HuH-7.5 (cell line): ENCODE measurements around the gene DPP8.
A peak's percentile ranks its signal among the peaks of the same experiment; 100 is the strongest.

Experiments
- DNase-seq: peaks from one replicate; pipeline ENCODE4 v3.0.0; 2011; ENCODE audit warnings: low spot score

Gene DPP8

DNA sequence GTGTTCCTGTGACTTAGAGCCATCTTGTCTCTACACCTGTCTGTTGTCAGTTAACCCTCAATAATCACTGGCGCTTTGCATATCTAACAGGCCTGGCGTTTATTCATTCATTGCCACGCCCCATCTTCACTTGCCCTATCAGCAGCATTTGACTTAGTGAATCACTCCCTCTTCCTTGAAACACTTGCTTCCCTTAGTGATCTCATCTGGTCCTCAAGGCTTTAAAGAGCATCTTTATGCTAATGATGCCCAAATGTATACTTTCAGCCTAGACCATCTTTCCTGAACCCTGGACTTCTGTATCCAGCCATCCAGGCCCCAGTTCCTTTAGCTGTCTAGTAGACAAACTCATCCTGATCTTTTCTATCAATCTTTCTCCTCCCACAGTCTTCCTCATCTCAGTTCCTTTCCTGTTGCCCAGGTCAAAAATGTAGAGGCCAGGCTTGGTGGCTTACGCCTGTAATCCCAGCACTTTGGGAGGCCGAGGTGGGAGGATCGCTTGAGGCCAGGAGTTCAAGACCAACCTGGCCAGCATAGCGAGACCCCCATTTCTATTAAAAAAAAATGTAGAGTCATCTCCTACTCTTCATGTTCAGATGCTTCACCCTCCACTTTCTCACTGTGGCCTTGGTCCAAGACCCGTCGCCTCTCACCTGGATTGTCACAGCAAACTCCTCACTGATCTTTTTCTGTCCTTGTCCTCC lies 93.4 kb downstream of the DPP8 start:
- DNase-seq, result no peak

GRCh38 chr15:65423150-65423975 lies 94.1 kb downstream of the DPP8 start:
- no peak for DNase-seq

DNA sequence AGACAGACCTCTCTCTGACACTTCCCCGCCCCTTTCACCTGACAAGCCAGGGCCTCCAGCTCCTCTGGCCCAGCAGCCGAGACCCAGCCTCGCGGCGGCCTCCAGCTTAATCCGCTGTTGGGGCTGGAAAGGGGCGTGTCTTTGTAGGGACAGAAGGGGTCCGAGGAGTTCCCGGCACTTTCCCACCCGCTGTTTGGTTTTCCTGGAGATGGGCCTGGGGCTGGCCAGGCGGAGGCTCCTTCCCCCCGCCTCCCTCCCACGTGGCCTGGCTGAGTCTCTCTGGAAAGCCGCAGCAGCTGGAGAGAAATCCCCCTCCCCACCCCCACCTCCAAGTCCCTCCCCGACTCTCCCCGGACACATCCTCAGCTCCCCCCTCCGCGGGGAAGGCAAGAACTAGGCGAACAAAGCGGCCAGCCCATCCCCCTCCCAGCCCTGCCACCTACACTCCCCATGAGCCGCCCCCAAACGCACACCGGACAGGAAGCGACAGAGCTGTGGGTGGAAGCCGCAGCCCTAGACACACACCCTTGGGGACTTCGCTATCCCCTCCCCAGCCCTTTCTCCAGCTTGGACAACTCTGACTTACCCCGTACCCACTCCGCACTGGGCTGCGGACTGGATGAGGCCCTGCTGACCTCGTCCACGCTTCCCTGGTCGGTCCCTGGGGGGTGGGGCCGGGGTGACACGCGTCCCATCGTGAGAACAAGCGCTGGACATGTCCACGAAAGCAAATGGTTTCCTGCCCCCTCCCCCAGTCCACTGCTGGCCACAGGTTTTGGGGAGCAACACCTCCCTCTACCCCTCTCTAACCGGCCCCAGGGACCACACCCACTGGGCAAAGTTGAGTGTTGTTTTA lies 95.9 kb downstream of the DPP8 start:
- no peak for DNase-seq

DNA sequence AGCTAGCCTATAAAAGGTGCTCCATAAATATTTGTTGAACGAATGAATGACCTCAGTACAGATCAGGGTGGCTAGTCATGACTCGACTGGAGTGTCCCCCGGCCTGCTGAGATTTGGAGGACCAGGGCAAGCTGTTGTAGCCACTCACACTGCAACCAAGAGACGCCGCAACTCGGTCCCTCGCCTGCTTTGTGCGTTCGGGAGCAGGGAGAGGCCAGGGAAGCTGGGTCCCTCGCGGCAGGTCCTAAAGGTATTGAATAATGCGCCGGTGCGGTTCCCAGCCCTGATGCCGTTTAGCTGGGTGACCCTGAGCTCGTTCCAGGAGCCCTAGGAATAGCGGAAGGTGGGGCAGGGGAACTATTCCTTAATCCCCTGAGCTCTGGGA lies 96.5 kb downstream of the DPP8 start:
- no peak for DNase-seq

GRCh38 chr15:65418596-65418995 lies 98.9 kb downstream of the DPP8 start:
- DNase-seq, result no peak

DNA sequence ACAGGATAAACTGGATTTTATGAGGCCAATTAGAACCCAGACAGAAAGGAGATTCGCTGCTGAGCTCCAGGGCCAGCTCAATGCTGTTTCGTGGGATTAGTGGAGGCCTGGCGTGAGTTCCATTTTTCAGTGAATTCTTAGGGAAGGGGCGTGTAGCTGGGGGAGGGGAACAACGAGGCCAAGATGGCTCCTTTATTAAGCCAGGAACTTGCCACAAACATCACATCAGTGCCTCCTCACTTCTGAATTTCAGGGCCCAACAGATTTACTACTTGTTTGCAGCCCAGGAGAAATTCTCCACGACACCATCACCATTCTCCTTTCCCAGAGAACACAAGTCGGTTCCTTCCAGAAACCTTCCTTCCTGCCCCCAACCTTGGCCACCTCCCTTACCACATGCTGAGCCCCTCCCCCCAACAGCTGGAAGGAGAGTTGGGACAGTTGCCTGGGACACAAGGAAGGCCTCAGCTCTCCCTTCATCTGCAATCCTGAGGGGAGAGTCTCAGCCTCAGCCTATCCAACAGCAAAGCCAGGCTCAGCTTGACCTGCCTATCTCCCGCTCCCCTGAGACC lies 100.6 kb downstream of the DPP8 start:
- DNase-seq, result no peak

DNA sequence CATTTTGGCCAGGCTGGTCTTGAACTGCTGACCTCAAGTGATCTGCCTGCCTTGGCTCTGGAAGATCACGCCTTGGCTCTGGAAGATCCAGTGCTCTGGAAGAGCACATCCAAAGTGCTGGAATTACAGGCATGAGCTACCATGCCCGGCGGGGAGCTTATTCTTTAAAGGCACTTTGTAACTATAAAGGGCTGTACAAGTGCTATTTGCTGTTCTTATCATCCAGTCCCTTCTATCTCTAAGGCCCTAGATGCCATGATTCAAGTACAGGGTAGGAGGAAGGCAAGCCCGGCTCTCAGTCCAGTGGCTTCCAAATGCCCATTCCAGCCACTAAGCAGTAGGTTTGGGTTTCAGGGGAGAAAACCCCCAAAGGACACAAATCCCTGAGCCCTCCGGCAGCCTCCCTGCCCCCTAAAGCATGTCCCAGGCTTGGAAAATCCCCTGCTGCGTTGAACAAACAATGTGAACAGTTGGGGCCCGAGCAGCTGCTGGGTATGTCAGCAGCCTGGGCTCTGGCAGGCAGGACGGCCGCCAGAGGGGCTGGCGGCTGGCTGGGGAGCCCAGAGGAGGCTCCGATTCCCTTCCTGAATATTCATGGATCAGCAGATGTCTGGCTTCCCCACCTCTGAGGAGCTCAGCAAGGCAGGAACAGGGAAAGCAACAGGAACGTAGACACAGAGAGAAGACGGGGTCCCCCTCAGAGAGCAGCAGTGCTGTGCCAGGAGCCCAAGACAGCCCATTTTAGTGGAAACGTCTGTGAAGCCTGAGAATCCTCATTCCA lies 102.5 kb downstream of the DPP8 start:
- peak; percentile 74 for DNase-seq

GRCh38 chr15:65413760-65414144 lies 103.7 kb downstream of the DPP8 start:
- no peak for DNase-seq

GRCh38 chr15:65413051-65413759 lies 104.3 kb downstream of the DPP8 start:
- no peak for DNase-seq

GRCh38 chr15:65412556-65412955 lies 104.9 kb downstream of the DPP8 start:
- DNase-seq, result no peak

- no peak for DNase-seq
Observed at GRCh38 chr15:65411465-65412071, 105.9 kb downstream of the DPP8 start.

DNA sequence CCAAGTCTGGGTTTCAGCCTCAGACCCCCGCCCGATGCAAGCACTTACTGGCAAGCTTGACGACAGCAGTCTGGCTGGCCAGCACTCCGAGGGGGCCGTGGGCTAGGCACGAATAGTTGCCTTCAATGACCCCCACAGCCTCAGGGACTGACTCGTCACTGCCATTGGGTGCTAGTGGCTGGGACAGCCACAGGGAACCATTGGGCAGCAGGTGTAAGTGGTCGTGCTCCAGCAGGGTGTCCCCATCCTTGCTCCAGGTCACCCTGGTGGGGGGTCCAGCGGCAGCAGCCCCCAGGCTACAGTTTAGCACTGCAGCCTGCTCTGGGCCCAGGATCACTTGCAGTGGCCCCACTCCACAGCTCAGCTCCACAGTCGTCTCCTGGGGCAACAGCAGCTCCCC lies 106.5 kb downstream of the DPP8 start:
- no peak for DNase-seq

- DNase-seq, result no peak
Observed at GRCh38 chr15:65410036-65410435, 107.5 kb downstream of the DPP8 start.

- DNase-seq, result no peak
Observed at GRCh38 chr15:65409036-65409631, 108.4 kb downstream of the DPP8 start.

DNA sequence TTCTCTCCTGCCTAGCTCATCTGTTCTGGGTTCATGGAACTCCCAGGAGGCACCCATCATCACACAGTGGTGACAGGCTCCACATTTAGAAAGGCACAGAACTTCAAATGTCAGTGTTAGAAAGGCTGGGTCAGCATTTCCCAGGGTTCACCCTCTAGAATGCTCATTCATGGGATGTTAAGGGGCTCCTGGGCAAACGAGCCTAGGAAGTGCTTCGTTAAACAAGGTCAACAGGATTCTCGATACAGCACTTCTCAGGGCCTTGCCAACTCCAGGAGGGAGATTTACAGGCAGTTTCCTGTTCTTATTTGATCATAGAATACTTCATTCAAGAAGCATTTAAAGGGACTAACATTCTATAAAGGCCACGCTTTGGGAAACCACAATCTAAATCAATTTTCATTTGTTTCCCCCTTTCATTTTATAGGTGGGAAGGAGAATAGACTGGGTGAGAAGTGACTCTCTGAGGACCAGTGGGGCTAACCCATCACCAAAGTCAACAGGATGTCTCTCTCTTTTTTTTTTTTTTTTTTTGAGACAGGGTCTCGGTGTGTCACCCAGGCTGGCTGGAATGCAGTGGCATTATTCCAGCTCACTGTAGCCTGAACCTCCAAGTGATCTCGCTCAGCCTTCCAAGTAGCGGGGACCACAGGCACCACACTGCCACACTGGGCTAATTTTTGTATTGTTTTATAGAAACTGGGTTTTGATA lies 109.0 kb downstream of the DPP8 start:
- DNase-seq, result no peak

DNA sequence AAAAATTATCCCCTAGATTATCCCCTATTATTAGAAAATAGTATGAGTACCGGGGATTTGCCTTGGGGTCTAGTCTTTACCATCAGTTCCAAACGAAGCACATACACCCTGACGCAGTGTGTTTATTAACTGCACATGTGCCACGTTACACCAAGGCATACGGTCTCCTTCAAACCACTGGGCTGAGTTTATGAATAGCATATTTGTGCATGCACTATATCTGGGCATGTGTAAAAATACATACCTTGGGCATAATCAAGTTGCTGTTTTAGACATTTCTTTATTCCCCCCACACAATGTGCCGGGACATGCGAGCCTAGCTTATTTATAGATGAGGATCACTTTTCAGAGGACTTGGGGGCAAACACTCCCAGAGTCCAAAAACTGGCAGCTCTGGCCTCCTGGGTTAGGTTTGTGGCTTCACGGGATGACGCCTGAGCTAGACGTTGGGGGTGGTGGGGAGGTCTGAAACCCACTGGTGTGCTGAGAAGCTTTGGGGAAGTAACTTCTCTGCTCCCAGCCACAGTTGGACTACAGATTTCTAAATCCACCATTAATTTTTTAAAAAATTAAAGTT lies 111.0 kb downstream of the DPP8 start:
- DNase-seq, result no peak

DNA sequence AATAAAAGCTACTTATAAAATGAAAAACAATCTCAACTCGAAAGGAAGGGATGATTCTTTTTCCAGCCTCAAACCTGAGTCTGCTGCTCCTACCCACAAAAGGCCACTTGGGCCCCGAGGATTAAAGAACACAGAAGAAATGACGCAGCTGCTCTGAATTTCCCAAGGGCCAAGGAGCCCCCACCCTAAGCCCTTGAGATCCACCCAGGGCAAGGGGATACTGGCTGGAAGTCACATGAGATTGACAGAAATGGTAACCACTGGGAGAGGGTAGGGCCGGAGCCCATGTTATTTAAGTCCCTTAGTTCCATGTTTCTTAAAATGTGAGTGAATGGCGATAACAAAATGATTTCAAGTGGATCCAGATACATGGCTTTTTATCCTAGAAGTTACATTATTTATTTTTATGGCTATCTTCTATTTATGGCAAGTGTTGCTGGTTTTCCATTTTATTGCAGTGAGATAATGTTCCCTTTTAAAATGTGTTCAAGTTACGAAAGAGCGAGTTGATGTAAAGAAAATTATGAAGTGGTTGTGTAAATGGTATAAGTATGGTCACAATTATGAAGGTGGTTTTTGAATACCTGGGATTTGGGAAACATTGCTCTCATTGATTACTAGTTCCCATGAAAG lies 111.6 kb downstream of the DPP8 start:
- DNase-seq, result no peak

GRCh38 chr15:65404186-65404872 lies 113.2 kb downstream of the DPP8 start:
- DNase-seq, result no peak
